Upper lobe of right lung (tissue), 1 donor: ENCODE measurements around the gene EDNRB. TPM values are rescaled to one million over a fixed set of nuclear protein-coding genes. Genes with fewer than 3 reads are reported as not detected.
A peak's percentile ranks its signal among the peaks of the same experiment; 100 is the strongest.

Experiments used
- ATAC-seq: fragments of 200-7000 bp; cut with Tn5 transposase; one replicate; pipeline ENCODE4 v1.9.1; 2020; ENCODE audit warnings: mild to moderate bottlenecking, moderate library complexity
- DNase-seq: peaks from one replicate; pipeline ENCODE4 v3.0.0-alpha.2; 2020
- H3K27ac ChIP-seq: fragments of 200-600 bp; one replicate; pipeline ENCODE4 v1.8.0; 2022
- H3K27me3 ChIP-seq: fragments of 200-600 bp; one replicate; pipeline ENCODE4 v1.8.0; 2022; ENCODE audit warnings: mild to moderate bottlenecking
- H3K36me3 ChIP-seq: fragments of 200-600 bp; one replicate; pipeline ENCODE4 v1.8.0; 2022
- H3K4me1 ChIP-seq: fragments of 200-600 bp; one replicate; pipeline ENCODE4 v1.8.0; 2022
- H3K4me3 ChIP-seq: fragments of 200-600 bp; one replicate; pipeline ENCODE4 v1.8.0; 2022; ENCODE audit warnings: mild to moderate bottlenecking
- H3K9me3 ChIP-seq: fragments of 200-600 bp; one replicate; pipeline ENCODE4 v1.8.0; 2022
- CTCF ChIP-seq: fragments of 200-600 bp; IDR thresholded peaks from one replicate; pipeline ENCODE4 v1.8.0; 2022; ENCODE audit warnings: antibody characterized with exemption
- intact Hi-C: fragments of 100-400 bp; cut with DNase I; formaldehyde crosslinking; loops from one replicate; pipeline ENCODE4 v1.11.0; 2022
- total RNA-seq: library from RNA; stranded (reverse); fragmentation: NEBNext Ultra II Directional; extraction: Animal tissue kit (Norgen Biotek cat#: 25700); gene quantifications from one replicate; pipeline ENCODE4 v1.2.1, GENCODE V29; 2021
- donor health status: DM: no; HTN: yes; CAD: no; lungs with severe emphysema.

Gene EDNRB
- total RNA-seq, 1 donor from 2014 or later: 61.7 TPM

- intact Hi-C loops: no loop called here
- Histone ChIP-seq H3K4me3 (no peak overlapping the region), H3K9me3 (no peaks in the 10 kb centered on the region), H3K27me3 (no peaks in the 10 kb centered on the region), H3K36me3 (no peaks in the 10 kb centered on the region), H3K4me1 (peaks cover 18% of the 10 kb centered on the region), H3K27ac (no peak overlapping the region)
- no peak for TF ChIP-seq CTCF
- no peak for ATAC-seq
- DNase-seq: no peak
These were observed 23.9 kb downstream of the EDNRB start for GRCh38 chr13:77894743-77895142.

GRCh38 chr13:77893066-77893465 is 25.6 kb downstream of the EDNRB start:
- no peaks in the 10 kb centered on the region for H3K9me3 ChIP-seq
- peaks cover 11% of the 10 kb centered on the region for H3K4me1 ChIP-seq
- no peak for TF ChIP-seq CTCF
- DNase-seq: no peak
- no peak overlapping the region for H3K27ac ChIP-seq
- no peaks in the 10 kb centered on the region for H3K27me3 ChIP-seq
- no peaks in the 10 kb centered on the region for H3K36me3 ChIP-seq
- H3K4me3 ChIP-seq: no peak overlapping the region
- intact Hi-C loops: no loop called here
- ATAC-seq: no peak

GRCh38 chr13:77892491-77892890 is 26.1 kb downstream of the EDNRB start:
- intact Hi-C loops: no loop called here
- no peak overlapping the region for H3K27ac ChIP-seq
- H3K4me3 ChIP-seq: no peak overlapping the region
- no peaks in the 10 kb centered on the region for H3K27me3 ChIP-seq
- DNase-seq (no peak), ATAC-seq (no peak)
- no peak for TF ChIP-seq CTCF
- no peaks in the 10 kb centered on the region for H3K9me3 ChIP-seq
- peaks cover 5% of the 10 kb centered on the region for H3K4me1 ChIP-seq
- H3K36me3 ChIP-seq: no peaks in the 10 kb centered on the region

- Histone ChIP-seq H3K27me3 (no peaks in the 10 kb centered on the region), H3K4me3 (no peak overlapping the region), H3K4me1 (peaks cover 4% of the 10 kb centered on the region), H3K36me3 (no peaks in the 10 kb centered on the region), H3K9me3 (no peaks in the 10 kb centered on the region), H3K27ac (no peak overlapping the region)
- TF ChIP-seq CTCF: no peak
- intact Hi-C loops: no loop called here
- DNase-seq (no peak), ATAC-seq (no peak)
These were observed 27.1 kb downstream of the EDNRB start for GRCh38 chr13:77891486-77891885.

- Histone ChIP-seq H3K27ac (no peak overlapping the region), H3K27me3 (no peaks in the 10 kb centered on the region), H3K36me3 (no peaks in the 10 kb centered on the region), H3K9me3 (no peaks in the 10 kb centered on the region), H3K4me3 (no peak overlapping the region), H3K4me1 (peaks cover 4% of the 10 kb centered on the region)
- DNase-seq: no peak
- intact Hi-C loops: no loop called here
- no peak for ATAC-seq
- no peak for TF ChIP-seq CTCF
These were observed 27.6 kb downstream of the EDNRB start for GRCh38 chr13:77891041-77891440.

- H3K27ac ChIP-seq: no peak overlapping the region
- no peak for TF ChIP-seq CTCF
- DNase-seq (no peak), ATAC-seq (peak; percentile 36)
- intact Hi-C loops: no loop called here
- H3K9me3 ChIP-seq: no peaks in the 10 kb centered on the region
- no peak overlapping the region for H3K4me3 ChIP-seq
- no peaks in the 10 kb centered on the region for H3K36me3 ChIP-seq
- H3K4me1 ChIP-seq: no peaks in the 10 kb centered on the region
- H3K27me3 ChIP-seq: no peaks in the 10 kb centered on the region
These were observed 35.3 kb downstream of the EDNRB start for GRCh38 chr13:77883328-77883727.
